Lower leg skin (tissue), 4 donors: ENCODE results near the gene H6PD. TPM values are rescaled to one million over a fixed set of nuclear protein-coding genes. Genes with fewer than 3 reads are reported as not detected.

Experiments
- DNase-seq, 2 donors: peaks; one replicate each; pipeline ENCODE4 v3.0.0-alpha.2; 2019; ENCODE audit warnings: low spot score in 2 of 2
- H3K4me3 ChIP-seq: fragments of 200-600 bp; sonication (generic); 2 replicates; pipeline ENCODE4 v1.5.1; 2017; ENCODE audit warnings: mild to moderate bottlenecking, low read depth; ENCODE audit not compliant: poor library complexity, severe bottlenecking
- POLR2A ChIP-seq, 2 donors: fragments of 450-650 bp; IDR thresholded peaks; one replicate each; pipeline ENCODE4 v1.6.1; 2016 to 2017; ENCODE audit warnings: antibody characterized with exemption in 2 of 2, mild to moderate bottlenecking in 1 of 2, moderate library complexity in 1 of 2
- WGBS, 2 donors: methylation state at CpG; one replicate each; pipeline ENCODE4 v1.1.5; 2018; 5-methylcytosine and 5-hydroxymethylcytosine counted together
- intact Hi-C: fragments of 100-400 bp; cut with DNase I; formaldehyde crosslinking; loops from one replicate; pipeline ENCODE4 v1.15.0; 2023; ENCODE audit warnings: low total_unique reads
- total RNA-seq, 4 donors: library from RNA; depleted of rRNA; stranded (reverse); fragments of >200 nt; gene quantifications; one replicate each; pipeline ENCODE4 v1.1.0, GENCODE V29; 2016
- TF ChIP-seq, protein P1 (sequence below), 3 donors: fragments of 450-650 bp; IDR thresholded peaks; one replicate each; pipeline ENCODE4 v1.5.1; 2016; ENCODE audit warnings: antibody characterized with exemption in 3 of 3, mild to moderate bottlenecking in 3 of 3, moderate library complexity in 2 of 3

The H6PD gene
- total RNA-seq, 4 donors from 2014 or later, result 65.5 to 98.7 (median 87.8) TPM

DNA sequence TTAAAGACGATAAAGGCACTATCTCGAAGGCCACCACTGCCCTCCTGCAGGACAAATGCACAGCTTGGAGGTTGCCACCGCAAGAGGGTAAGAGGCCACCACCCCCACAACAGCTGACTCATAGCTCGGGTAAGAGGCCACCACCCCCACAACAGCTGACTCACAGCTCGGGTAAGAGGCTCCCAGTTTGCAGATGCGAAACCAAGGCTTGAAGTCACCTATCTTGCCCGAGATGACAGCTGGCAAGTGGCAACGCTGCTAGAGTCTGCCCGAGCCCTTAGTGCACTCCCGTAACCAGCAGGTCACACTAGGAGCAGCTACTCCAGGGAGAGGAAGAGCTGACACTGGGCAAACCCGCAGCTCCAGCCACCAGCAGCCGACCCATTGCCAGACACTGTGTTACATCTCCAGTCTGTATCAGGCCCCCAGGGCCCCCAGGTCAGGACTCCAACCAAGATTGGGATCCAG lies 41.0 kb downstream of the H6PD start:
- peak in 1 of 2 donors; percentile 65 for DNase-seq
- TF ChIP-seq, protein P1, sequence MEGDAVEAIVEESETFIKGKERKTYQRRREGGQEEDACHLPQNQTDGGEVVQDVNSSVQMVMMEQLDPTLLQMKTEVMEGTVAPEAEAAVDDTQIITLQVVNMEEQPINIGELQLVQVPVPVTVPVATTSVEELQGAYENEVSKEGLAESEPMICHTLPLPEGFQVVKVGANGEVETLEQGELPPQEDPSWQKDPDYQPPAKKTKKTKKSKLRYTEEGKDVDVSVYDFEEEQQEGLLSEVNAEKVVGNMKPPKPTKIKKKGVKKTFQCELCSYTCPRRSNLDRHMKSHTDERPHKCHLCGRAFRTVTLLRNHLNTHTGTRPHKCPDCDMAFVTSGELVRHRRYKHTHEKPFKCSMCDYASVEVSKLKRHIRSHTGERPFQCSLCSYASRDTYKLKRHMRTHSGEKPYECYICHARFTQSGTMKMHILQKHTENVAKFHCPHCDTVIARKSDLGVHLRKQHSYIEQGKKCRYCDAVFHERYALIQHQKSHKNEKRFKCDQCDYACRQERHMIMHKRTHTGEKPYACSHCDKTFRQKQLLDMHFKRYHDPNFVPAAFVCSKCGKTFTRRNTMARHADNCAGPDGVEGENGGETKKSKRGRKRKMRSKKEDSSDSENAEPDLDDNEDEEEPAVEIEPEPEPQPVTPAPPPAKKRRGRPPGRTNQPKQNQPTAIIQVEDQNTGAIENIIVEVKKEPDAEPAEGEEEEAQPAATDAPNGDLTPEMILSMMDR (IDR thresholded peaks at IDR 0.05), result no peak
- no peak for TF ChIP-seq POLR2A (IDR thresholded peaks at IDR 0.05)
- no peak overlapping the region for H3K4me3 ChIP-seq
- 18 to 60% methylated on average over 8 to 11 of the region's 12 CpGs for WGBS, 2 donors
- intact Hi-C loops, result no loop called here

DNA sequence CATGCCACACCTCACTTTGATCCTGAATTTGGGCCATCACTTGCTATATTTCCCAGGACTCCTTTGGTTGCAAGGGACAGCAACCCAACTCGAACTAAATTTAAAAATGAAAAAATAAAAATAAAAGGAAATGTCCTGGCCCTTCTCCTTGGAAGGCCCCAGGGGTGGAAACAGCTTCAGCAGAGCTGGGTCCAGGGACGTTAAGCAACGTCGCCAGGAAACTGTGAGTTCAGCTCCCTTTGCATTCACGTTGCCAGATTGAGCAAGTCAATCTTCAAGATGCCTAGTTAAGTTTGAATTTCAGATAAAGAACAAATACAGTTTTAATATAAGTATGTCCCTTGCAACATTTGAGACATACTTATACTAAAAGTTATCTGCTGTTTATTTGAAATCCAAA lies 43.5 kb downstream of the H6PD start:
- 51 to 65% methylated on average over 5 of the region's 5 CpGs for WGBS, 2 donors

DNA sequence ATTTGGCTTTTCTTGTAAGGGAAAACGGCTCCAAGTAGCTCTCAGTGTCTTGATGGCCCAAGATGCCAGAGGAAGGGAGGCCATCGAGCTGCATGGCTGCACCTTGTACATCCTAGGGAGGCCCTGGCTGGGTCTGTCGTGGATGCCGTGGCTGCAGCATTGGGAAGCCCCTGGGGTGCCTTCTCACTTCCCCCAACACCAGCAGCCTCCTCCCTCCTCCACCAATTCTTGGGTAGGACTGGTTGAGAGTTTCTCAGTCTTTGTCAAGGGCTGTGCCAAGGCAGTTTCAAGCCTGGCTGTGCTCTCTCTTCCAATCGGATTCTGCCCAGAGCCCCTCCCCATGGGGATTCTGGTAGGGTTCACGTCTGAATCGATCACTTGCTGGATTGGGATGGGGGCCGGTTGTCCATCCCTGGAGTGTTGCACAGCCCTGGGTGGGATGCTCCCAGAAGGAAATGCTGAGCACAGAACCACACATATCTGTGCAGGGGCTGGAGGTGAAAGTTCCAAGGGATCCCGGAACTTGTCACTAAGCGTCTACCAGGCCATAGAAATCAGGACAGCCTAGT lies 44.1 kb downstream of the H6PD start:
- TF ChIP-seq POLR2A (IDR thresholded peaks at IDR 0.05), result no peak
- TF ChIP-seq, protein P1 (IDR thresholded peaks at IDR 0.05), result no peak
- no peak for DNase-seq
- H3K4me3 ChIP-seq, result no peak overlapping the region
- intact Hi-C loops, result no loop called here
- 63% methylated on average over 10 of the region's 10 CpGs for WGBS, 2 donors

More for the DNA sequence above, 43.5 kb downstream of the H6PD start:
- intact Hi-C loops, result no loop called here
- DNase-seq, result peak in 1 of 2 donors; percentile 50
- no peak for TF ChIP-seq POLR2A (IDR thresholded peaks at IDR 0.05)
- TF ChIP-seq, protein P1 (IDR thresholded peaks at IDR 0.05), result no peak
- no peak overlapping the region for H3K4me3 ChIP-seq

DNA sequence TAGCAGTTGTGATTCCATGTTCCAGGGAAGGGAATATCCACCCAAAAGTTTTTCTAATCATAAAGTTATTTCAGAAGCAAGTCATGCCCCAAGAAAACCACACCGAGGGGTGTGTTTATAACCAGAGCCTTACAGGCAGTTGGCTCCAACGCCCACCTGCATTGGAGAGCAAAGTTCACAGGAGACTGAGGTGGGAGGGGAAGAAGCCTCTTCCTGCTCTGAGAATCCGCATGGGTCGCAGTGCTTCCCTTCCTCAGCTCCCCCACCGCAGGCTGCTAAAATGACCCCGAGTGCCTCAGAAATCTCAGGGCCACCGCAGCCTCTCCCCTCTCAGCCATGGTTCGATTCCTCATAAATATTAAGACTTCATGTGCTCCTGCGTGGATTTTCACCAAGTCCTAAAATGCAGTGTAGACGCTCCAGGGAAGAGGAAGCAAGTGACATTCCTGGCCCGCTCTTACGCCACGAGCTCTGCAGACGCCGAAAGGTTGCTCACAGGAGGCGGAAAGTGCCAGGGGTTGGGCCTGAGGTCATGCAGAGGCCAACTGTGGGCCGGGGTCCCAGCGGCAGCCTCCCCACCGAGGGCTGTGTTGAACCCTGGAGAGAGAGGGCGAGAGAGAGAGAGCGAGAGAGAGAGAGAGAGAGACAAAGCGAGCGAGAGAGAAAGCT lies 44.7 kb downstream of the H6PD start:
- H3K4me3 ChIP-seq, result no peak overlapping the region
- no peak for DNase-seq
- TF ChIP-seq POLR2A (IDR thresholded peaks at IDR 0.05), result no peak
- TF ChIP-seq, protein P1 (IDR thresholded peaks at IDR 0.05), result no peak
- intact Hi-C loops, result no loop called here
- 79 to 80% methylated on average over 22 to 23 of the region's 23 CpGs for WGBS, 2 donors

DNA sequence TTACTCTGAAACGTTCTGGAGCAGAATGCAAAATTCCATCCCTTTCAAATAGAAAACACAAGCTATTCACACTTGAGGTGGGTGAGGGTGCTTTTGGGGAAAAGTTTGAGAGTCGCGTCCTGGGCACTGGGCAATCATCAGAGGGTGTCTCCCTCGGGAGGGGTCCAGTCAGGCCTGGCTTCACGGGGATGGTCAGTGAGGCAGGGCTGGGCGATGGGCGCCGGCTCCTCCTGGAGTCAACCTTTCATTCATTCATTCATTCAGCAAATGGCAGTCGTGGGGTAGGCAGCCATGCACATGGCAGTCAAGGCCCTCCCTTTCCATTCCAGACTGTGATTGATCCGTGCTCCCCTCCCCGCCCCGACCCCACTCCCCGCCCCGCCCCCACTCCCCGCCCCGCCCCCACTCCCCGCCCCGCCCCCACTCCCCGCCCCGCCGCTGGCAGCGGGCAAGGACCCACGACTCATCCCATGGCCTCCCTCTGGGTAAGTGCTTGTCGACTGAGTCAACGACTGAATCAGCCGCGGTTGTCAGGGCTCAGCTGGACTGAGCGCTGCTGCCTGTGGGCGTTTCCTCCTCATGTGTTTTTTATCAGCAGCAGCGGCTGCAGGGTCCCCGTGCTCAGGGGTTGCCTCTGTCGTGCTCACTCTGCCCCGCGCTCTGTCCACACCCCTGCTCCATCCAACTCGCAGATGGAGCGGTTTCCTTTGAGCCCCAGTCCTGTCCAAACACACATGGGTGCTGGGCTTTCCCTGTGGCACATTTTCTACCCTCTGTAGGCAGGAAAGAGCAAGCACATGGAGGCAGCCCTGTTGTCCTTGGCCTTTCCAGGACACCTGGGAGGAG lies 45.7 kb downstream of the H6PD start:
- DNase-seq, result peak; percentile 54 to 93
- H3K4me3 ChIP-seq, result no peak overlapping the region
- intact Hi-C loops, result loop anchor here (10.0 kb wide), 2 partner anchors 175 to 305 kb away; partner anchors contain the start of gene TMEM201
- TF ChIP-seq, protein P1 (IDR thresholded peaks at IDR 0.05), result no peak
- no peak for TF ChIP-seq POLR2A (IDR thresholded peaks at IDR 0.05)
- WGBS, 2 donors, result 29 to 30% methylated on average over 25 to 28 of the region's 36 CpGs
